GM18909 (cell line): ENCODE data around the gene DPRX.
"Not testable (repeated sequence)": the region's sequence is repeated elsewhere in the genome, so short reads cannot be mapped to it uniquely, and the experiment has no call there.

Source experiments
- ATAC-seq: cut with Tn5 transposase; IDR thresholded peaks from one replicate; pipeline ENCODE4 v1.9.1; 2021; ENCODE audit warnings: mild to moderate bottlenecking; ENCODE audit not compliant: unreplicated experiment, poor library complexity

DPRX gene

GRCh38 chr19:53644061-53644816, 12.4 kb downstream of the DPRX start:
- no peak for ATAC-seq

DNA sequence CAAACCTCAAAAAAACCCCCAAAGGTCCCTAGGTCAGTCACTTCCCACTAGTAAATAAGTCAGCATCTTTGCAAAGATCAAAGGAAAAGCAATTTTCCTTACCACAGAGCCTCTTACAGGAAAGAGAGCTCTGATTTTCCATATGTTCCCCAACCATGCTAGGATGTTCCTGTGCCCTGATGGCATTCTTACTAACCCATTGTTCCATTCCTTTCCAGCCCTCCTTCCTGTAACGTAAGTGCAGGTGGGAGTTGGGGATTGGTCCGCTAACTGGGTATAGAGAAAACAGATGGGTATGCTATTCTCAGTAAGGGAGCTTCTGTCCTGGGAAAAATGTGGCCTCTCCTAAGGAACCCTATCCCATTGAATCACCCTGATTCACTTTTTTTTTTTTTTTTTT, 14.3 kb downstream of the DPRX start:
- no peak for ATAC-seq

- no peak for ATAC-seq
Observed at GRCh38 chr19:53647350-53647749, 15.6 kb downstream of the DPRX start.

DNA sequence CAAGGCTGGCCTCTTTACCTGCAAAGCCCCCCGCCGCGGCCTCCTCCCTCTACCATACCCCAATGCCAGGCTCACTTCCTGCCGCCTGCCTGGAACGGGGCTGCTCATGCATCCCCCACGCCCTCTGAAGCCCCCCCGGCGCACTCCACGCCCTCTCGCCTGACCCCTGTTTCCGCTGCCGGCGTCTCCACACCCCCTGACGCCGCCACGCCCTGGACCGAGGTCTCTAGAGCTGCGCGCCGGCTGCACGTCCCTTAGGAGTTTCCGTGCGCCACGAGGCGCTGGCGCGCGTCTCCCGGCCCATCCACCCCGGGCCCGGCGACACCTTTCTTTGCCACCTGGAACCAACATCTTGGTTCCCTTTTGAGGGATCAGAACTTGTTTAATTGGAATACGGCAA, 16.0 kb downstream of the DPRX start:
- no peak for ATAC-seq

DNA sequence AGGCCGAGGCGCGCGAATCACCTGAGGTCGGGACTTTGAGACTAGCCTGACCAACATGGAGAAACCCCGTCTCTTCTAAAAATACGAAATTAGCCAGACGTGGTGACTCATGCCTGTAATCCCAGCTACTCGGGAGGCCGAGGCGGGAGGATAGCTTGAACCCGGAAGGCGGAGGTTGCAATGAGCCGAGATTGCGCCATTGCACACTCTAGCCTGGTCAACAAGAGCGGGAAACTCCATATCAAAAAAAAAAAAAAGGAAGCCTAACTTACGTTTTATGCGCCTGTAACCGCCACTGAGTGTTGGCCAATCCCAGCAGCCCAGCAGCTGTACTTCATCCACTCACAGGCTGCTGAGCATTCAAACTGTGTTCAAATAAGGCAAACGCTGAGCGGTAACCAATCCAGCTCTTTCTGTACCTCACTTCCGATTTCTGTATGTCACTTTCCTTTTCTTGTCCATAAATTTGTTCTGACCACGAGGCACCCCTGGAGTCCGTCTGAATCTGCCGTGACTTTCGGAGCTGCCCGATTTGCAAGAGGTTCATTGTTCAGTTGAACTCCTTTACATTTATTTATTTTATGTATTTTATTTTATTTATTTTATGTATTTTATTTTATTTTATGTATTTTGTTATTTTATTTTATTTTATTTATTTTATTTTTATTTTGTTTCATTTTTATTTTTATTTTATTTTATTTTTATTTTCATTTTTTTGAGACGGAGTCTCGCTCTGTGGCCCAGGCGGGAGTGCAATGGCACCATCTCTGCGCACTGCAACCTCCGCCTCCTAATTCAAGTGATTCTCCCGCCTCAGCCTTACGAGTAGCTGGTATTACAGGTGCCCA, 18.2 kb downstream of the DPRX start:
- ATAC-seq: no peak

DNA sequence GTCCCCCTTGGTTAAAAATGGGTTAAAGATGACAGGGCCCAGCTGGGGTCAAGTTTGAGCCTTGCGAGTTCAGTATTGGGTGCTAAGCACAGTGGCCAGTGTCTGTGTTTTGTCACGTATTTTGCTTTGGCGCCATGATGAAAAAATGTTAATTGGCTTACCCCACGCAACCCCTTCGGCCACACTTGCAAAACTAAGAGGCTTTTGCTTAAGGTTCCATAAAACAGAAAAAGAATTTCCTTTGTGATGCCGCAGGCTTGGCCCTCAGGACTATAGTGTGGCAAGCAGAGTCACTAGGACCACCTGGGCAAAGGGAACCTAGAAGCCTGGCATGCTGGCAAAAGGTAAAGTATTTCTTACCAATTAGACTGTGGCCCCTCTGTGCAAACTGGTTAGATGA, 20.7 kb downstream of the DPRX start:
- ATAC-seq: no peak

DNA sequence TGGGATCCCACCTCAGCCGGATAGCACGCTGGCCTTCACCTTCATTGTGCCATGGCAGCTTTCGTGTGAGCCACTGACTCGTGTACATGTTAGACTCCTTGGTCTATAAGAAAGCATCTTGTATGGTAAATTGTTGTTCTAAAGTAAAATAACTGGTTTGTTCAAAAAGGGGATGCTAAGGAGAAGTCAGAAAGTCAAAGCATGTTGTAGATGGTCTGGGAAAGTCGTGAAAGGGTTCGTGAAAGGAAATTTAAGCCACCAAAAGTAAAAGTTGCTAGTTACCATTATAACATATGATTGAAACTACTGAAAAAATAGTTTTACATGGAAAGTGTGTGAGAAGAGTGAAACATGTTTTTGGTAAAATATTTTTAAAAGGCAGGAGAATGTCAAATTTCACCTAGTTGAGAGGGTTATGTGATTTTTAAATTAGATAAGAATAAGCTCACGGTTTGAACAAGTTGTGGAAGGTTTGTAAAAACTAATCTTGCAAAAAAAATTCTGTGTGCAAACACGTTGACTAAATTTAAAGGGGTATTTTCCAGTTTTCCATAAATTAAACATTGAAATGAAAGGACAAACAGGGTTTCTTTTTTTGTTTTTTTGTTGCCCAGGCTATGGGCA, 23.4 kb downstream of the DPRX start:
- no peak for ATAC-seq

GRCh38 chr19:53657330-53657729, 25.5 kb downstream of the DPRX start:
- no peak for ATAC-seq

DNA sequence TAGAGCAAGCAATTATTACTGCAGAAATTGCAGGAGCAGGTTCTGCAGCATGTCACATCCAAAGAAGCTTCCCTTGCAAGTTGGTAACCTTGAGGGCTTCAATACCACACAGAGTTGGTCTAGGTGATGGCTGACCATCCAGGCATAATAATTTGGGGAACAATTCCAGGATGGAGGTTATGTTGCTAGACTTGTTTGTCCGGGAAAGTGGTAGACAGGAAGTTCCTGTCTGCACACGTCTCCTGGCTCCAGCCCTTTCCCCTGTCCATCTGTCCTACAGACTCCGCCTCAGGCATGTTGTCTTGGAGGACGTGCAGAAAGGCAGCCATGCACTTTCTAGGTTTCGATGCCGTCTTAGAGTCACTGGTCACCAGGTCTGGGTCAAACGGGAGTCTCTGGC, 26.0 kb downstream of the DPRX start:
- no peak for ATAC-seq

GRCh38 chr19:53659292-53659691, 27.5 kb downstream of the DPRX start:
- ATAC-seq: no peak

DNA sequence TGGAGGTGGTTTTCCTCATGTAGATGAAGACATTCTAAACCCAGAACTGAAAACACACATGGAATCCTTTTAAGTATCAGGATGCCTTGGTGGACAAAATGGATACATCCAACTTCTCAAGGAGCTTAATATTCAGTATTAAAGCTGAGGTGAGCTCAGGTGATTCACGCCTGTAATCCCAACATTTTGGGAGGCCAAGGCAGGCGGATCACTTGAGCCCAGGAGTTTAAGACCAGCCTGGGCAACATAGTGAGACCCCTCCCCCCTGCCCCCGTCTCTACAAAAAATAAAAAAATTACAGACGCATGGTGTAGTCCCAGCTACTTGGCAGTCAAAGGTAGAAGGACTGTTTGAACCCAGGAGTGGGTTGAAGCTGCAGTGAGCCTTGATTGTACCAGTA, 28.8 kb downstream of the DPRX start:
- no peak for ATAC-seq

DNA sequence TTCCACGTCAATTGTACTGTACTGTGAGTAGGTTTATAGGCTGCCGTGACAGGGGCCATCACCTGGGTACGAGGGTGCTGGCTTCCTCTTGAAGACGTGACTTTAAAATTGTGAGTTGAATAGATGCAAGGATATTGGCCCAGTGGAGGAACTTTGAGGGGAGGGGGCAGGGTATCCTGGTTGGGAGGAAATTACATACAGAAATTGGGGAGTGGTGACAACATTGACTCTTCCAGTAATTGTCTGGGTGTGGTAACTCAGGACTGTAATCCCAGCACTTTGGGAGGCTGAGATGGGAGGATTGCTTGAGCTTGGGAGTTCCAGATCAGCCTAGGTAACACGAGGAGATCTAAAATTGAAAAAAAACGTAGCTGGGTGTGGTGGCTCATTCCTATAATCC, 30.4 kb downstream of the DPRX start:
- no peak for ATAC-seq

DNA sequence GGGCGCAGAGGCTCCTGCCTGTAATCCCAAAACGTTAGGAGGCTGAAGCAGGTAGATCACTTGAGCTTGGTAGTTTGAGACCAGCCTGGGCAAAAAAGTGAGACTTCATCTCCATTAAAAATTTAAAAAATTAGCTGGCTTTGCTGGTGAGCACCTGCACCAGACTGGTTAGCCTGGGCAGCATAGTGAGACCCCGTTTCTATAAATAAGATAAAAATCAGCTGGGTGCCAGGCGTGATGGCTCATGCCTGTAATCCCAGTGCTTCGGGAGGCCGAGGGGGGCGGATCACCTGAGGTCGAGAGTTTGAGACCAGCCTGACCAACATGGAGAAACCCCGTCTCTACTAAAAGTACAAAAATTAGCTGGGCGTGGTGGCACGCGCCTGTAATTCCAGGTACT, 32.4 kb downstream of the DPRX start:
- no peak for ATAC-seq

GRCh38 chr19:53664760-53665159, 33.0 kb downstream of the DPRX start:
- ATAC-seq: no peak

DNA sequence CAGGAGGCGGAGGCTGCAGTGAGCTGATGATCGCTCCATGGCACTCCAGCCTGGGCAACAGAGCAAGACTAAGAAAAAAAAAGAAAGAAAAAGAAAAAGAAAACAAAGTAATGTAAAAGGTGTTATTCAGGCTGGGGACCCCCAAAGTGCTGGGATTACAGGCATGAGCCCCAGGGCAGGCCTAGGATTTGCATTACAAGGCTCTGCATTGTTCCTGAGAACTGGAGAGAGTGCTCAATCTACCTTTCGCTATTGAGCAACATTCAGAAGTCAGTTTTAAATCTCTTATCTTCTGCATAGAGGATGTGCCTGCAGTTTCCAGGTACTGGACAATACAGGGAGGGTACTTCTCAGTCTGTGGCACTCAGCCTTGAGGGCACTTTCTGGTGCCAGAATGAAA, 34.5 kb downstream of the DPRX start:
- not testable (repeated sequence) for ATAC-seq

DNA sequence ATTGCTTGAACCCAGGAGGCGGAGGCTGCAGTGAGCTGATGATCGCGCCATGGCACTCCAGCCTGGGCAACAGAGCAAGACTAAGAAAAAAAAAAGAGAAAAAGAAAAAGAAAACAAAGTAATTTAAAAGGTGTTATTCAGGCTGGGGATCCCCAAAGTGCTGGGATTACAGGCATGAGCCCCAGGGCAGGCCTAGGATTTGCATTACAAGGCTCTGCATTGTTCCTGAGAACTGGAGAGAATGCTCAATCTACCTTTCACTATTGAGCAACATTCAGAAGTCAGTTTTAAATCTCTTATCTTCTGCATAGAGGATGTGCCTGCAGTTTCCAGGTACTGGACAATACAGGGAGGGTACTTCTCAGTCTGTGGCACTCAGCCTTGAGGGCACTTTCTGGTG, 37.0 kb downstream of the DPRX start:
- not testable (repeated sequence) for ATAC-seq

- ATAC-seq: no peak
Observed at GRCh38 chr19:53670345-53670744, 38.5 kb downstream of the DPRX start.

DNA sequence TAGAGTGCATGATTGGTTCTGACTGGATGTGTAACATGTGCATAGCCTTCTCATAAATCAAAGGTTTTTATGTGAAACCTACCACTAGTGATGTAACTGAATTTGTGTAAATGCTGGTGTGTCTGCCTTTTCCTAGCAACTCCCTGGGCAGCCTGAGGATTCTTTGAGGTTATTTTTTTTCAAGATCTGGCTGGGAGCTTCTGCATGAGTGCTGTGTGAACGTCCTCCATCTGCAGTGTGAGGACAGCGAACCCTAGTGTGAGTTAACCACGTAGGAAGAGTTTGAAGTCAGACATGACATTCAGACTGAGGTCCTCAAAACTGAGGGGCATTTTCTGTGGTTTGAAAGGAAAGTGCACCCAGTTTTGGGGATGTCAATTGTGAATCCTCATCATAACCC, 39.9 kb downstream of the DPRX start:
- no peak for ATAC-seq
